ENCODE data around the gene MAP7D2.

The MAP7D2 gene

GRCh38 chrX:20112022-20112774, 4.5 kb downstream of the MAP7D2 start:
- DNase-seq = no peak

DNA sequence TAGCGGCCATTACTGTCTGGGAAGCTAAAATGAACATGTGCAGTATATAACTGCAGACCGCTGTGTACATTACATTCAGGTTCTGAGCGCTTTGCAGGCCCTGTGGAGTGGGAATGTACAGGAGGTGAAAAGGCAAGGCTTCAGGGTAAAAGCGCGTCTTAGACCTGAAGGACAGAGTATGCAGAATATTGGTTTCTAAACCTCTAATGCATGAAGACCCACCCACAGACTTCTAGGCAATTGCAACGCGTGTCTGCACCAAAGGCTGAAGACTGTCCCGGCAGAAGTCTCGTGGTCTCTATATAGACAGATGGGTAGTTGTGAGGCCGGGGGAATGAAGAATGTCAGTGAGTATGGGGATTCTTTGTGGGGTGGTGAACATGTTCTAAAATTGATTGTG, 5.4 kb downstream of the MAP7D2 start:
- no peak for DNase-seq

DNA sequence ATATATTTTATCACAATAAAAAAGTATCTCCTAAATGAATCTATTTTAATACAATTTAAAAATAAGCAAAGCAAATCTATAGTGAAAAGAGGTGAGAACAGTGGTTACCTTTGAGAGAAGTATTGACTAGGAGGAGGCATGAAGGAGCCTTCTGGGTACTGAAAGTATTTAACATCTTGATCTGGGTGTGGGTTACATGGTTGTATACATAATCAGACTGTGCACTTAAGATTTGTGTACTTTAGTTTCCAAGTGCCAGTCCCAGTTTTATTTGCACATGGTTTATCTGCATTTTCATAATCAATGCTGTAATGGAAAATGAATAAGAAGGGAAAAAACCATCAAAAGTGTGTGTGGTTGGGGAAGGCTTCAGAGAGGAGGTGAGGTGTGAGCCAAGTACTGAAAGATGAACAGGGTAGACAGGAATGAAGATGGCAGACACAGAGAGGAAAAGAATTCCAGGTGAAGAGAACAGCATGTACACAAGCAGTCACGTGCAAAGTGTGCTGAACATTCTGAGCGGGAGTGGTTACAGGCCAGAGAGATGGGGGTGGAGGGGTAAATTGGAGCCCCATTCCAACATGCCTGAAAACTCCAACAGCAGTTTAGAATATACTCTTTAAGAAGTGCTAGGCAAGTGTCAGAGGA, 14.6 kb downstream of the MAP7D2 start:
- no peak for DNase-seq

DNA sequence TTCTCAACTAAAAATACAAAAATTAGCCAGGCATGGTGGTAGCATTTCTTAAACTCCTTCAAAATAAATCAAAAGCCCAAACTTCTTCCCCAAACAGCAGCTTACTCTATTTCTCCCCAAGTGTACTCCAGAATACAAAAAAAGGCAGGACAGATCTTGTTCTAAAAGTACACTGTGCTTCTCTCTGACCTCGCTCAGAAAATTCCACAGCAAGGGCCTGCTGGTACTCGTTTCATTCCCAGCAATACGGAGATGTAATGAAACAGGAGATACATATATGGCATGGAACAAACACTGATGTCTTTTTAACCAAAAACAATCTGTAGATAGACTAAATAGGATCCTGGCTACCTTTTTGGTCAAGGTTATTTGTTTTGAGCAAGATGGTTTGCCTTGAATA, 25.2 kb downstream of the MAP7D2 start:
- DNase-seq = no peak

- no peak for DNase-seq
Observed at GRCh38 chrX:20089845-20090244, 26.9 kb downstream of the MAP7D2 start.

- DNase-seq = no peak
Observed at GRCh38 chrX:20080277-20080676, 36.4 kb downstream of the MAP7D2 start.

- DNase-seq = no peak
Observed at GRCh38 chrX:20071511-20072079, 45.1 kb downstream of the MAP7D2 start.

- DNase-seq = peak in 1 of 2 donors; percentile 26
Observed at GRCh38 chrX:20067709-20068561, 48.8 kb downstream of the MAP7D2 start.

DNA sequence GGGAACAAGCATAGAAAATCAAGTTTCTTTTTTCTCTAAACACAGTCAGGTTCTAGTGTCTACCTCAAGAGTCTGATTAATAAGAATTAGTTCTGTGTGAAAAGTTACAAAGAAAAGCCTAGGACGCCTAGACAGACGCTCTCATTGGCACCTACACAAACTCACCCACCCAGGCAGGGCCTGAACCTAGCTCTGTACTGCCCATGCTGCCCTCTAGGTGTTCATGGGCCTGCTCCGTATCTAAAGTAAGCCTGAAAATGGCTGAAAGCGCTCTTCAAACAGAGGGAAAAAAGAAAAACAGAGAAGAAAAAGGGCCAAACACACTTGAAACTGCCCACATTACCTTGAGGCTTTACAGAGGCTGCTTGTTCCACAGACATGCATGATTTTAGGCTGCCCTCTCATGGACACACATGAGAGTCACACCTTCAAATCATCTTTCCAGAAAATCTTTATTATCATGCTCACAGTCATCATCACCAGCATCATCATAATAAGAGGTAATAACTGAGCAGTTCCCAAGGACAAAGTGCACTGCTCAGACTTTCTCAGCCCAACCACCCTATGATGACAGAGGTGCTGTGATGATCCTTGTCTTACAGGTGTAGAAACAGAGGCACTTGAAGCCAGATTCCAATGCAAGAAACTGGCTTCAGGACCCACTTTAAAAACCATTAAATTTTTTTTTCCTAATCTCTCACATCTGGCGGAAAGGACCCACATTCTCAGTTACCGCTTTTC, 49.6 kb downstream of the MAP7D2 start:
- peak in 1 of 2 donors; percentile 27 for DNase-seq

DNA sequence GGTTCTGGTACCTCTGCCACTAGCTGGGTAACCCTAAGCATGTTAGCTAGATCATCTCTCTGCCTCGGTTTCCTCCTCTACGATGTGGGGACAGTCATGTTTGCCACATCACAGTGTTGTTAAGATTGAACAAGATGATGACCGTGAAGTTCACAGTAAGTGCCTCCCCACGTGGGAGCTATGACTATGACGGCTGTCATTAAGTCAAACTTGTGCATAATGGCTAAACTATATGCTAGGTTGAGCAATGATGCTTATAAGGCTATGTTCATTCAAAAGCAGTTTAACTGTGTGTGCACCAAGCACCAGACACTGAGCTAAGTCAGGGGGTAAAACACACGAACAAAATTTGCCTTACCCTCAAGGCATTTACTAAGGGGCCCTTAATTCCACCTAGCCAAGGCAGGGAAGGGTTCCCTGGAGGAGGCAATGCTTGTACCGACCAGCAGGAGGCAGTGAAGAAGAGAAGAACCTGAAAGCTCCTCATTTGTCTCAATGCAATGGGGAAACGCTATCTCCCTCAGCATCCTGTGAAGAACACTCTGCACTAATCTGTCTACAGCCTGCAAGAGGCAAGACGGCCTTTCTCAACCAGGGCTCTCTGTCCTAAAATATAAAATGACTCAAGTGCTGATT, 52.9 kb downstream of the MAP7D2 start:
- DNase-seq = no peak

DNA sequence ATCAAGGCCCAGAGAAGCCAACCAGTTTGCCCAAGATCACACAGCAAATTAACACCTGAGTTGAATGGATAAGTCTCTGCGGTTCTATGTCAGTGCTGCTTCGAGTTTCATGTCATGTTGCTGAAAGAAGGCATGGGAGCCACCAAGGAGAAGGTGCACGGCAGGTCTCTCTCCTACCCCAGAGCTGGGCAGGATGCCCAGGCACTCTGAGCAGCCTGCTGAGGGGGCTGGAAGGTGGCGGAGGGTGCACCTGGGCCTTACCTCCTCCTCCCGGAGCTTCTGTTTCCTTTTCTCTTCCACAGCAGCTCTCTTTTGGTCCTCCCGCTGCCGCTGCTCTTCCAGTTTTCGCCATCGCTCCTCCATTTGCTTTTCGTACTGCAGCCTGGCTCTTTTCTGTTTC, 53.6 kb downstream of the MAP7D2 start:
- no peak for DNase-seq

DNA sequence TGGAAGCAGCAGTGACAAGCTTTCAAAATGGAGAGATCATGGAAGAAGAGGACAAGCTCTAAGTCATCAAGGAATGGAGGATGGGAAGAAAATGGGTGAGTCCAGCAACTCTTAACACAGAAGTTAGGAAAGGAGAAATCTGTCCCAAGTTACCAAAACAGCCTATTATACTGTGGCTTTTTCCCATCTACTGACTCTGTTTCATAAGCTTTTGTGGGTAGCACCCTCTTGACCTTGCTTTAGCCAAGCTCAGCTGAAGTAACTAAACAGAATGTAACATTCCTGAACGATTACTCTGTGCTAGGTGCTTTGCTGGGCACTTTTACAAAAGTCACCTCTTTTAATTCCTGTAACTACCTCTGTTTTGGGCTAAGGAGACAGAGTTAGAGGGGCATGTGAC, 54.9 kb downstream of the MAP7D2 start:
- no peak for DNase-seq

- DNase-seq = peak; percentile 1 to 76
Observed at GRCh38 chrX:20060961-20061748, 55.6 kb downstream of the MAP7D2 start.

- DNase-seq = no peak
Observed at GRCh38 chrX:20059467-20060128, 57.1 kb downstream of the MAP7D2 start.

DNA sequence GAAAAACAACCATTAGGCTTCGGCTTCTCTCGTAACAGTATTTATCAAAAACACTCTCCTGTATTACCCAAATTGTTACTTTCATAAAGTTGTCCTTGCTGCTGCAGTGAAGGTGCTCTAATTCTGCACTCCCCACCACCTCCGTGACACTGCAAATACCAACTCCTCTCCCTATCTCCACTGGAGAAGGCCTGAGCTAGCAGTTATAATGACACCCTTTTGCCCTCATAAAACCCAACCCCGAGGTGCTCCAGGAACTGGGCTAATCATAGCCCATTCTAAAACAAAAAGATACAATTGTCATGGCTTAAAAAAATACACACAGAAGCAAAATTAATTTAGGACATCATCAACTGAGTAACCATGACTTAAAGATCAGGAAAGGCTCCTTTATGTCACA, 59.2 kb downstream of the MAP7D2 start:
- DNase-seq = no peak

GRCh38 chrX:20056704-20057103, 60.0 kb downstream of the MAP7D2 start:
- DNase-seq = no peak

- no peak for DNase-seq
Observed at GRCh38 chrX:20053537-20053936, 63.2 kb downstream of the MAP7D2 start.

- DNase-seq = no peak
Observed at GRCh38 chrX:20046864-20047263, 69.8 kb downstream of the MAP7D2 start.

GRCh38 chrX:20046223-20046622, 70.5 kb downstream of the MAP7D2 start:
- no peak for DNase-seq

DNA sequence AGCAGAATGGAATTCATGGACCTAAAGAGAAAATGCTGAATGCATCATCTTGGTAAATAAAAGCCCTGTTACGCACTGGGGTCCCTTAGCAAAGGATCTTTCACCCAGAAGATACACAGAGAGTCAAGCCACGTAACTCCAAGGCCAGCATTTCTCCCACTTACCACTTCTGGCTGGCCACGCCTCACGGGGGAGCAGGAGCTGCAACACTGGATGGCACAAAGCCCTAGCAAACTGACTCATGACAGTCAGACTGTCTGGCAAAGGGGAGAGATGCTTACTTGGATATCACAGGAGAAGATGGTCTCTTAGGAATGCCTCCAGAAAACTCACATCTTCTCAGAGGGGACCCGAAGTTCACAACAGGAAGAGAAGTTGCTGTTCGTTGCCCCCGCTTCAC, 74.5 kb downstream of the MAP7D2 start:
- no peak for DNase-seq

DNA sequence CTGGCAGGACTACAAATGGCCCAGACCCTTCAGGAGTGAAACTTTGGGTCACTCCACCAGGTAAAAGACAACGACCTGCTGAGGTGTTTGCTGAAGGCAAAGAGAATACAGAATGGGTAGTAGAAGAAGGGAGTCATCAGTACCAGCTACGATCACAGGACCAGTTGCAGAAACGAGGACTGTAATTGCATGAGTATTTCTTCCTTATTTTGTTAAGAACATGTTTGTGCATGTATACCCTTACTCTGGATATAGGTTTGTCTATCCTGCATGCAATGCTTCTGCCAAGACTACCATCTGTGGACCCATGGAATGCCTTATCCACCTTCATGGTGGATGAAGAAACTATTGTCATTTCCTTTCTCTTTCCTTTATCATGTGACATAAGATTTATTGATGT, 77.7 kb downstream of the MAP7D2 start:
- DNase-seq = no peak
